K562 (cell line): Measurements from ENCODE around the gene PPM1G. TPM values are rescaled to one million over a fixed set of nuclear protein-coding genes. Genes with fewer than 3 reads are reported as not detected.
A peak's percentile ranks its signal among the peaks of the same experiment; 100 is the strongest.

ENCODE experiments used
- CBX1 ChIP-seq: sonication (generic); IDR thresholded peaks from 2 replicates; pipeline ENCODE4 v1.6.1; 2016; ENCODE audit warnings: antibody characterized with exemption, low read depth, mild to moderate bottlenecking
- DACH1 ChIP-seq: fragments of 450-650 bp; IDR thresholded peaks from 2 replicates; pipeline ENCODE4 v1.6.1; 2018; ENCODE audit not compliant: partially characterized antibody
- SAFB ChIP-seq: fragments of 200-400 bp; formaldehyde crosslinking; IDR thresholded peaks from 2 replicates; pipeline ENCODE4 v1.6.1; 2017; ENCODE audit warnings: low read depth, low read length, borderline replicate concordance
- ZBTB7A ChIP-seq: IDR thresholded peaks from 2 replicates; pipeline ENCODE4 v1.6.1; 2011; ENCODE audit warnings: low read depth, mild to moderate bottlenecking, low read length, moderate library complexity, borderline replicate concordance; ENCODE audit not compliant: control insufficient read depth
- ZC3H4 ChIP-seq: sonication (generic); formaldehyde crosslinking; IDR thresholded peaks from 2 replicates; pipeline ENCODE4 v1.9.0; 2021; ENCODE audit warnings: missing genetic modification reagents, borderline replicate concordance
- ZNF766 ChIP-seq: fragments of 200-800 bp; sonication (Bioruptor generic); conservative IDR thresholded peaks from 2 replicates; pipeline ENCODE4 v1.6.1; 2016; ENCODE audit warnings: missing genetic modification characterization, missing compliant biosample characterization
- polyA plus RNA-seq, 8 experiments: library from polyadenylated mRNA; depleted of rRNA in 4 of 8; stranded (reverse) in 5 of 8; unstranded in 3 of 8; fragments of >200 nt; fragmentation: Nextera tagmentation in 2 of 8; fragmentation: Illumina TruSeq in 1 of 8; extraction: Ambion mirVana in 2 of 8; extraction: Trizol in 1 of 8; gene quantifications; 2 replicates each; pipeline versions ENCODE4 v1.2.1 to v1.2.3, GENCODE V29; 2011 to 2014; ENCODE audit warnings: inconsistent platforms in 1 of 8, missing spikeins in 1 of 8
- total RNA-seq, 7 experiments: library from RNA; depleted of rRNA in 6 of 7; stranded (reverse); fragments of >200 nt in 6 of 7; fragmentation: Illumina TruSeq in 2 of 7; extraction: Trizol in 2 of 7; gene quantifications; 2 replicates each; pipeline versions ENCODE4 v1.2.1 to v1.2.3, GENCODE V29; 2011 to 2021; ENCODE audit warnings: low replicate concordance in 1 of 7
- TF ChIP-seq, protein P1 (sequence below): fragments of 450-650 bp; conservative IDR thresholded peaks from 2 replicates; pipeline ENCODE4 v1.6.1; 2016; ENCODE audit warnings: missing genetic modification characterization, low read depth, mild to moderate bottlenecking, control low read depth, missing compliant biosample characterization
- TF ChIP-seq, protein P2 (sequence below): IDR thresholded peaks from 2 replicates; pipeline ENCODE4 v1.6.1; 2012; ENCODE audit warnings: low read depth, low read length, improper control_type of control experiment, borderline replicate concordance
- TF ChIP-seq, protein P3 (sequence below): fragments of 450-650 bp; conservative IDR thresholded peaks from 2 replicates; pipeline ENCODE4 v1.6.1; 2016; ENCODE audit warnings: missing genetic modification characterization, low read depth, mild to moderate bottlenecking, missing compliant biosample characterization, moderate library complexity
- TF ChIP-seq, protein P4 (sequence below): fragments of 450-650 bp; IDR thresholded peaks from 2 replicates; pipeline ENCODE4 v1.6.1; 2016; ENCODE audit warnings: mild to moderate bottlenecking, moderate library complexity

The PPM1G gene
- total and polyA plus RNA-seq, 9 of the 15 experiments (the other 6 are each of a cell fraction or from before 2014, with no cell fraction given), result 61.7 to 230 (median 153) TPM

DNA sequence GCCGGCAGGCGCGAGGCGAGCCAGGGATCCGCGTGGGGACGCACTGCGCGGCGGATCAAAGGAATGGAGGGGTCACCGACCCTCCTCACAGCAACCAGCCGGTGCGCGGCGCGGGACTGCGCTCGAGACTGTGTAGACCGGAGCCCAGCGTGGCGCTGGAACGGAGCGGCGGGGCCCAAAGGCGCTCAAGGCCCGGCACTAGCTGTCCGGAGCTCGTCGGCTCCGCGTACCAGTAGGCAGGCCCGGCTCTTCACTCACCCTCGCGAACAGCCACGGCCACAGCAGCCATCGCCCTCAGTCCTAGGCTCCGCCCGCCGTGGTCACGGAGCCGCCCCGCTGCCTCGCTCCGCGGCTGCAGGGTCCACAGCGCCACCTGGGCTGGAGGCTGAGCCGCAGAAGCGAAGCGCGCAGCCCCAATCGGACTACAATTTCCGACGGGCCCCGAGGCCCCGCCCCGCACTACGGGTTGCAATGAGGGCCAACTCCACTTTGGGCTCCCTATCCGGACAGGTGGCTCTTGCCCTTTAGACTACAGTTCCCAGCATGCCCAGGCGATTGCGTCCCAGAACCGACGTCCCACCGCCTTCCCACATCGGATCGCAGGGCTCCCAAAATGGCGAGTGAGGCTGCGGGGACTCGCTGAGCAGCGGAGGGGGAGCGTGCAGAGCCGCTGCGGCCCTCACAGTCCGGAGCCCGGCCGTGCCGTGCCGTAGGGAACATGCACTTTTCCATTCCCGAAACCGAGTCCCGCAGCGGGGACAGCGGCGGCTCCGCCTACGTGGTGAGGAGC lies 39.2 kb downstream of the PPM1G start, which contains the start of the genes EIF2B4 and SNX17 (continued):
- TF ChIP-seq, protein P1, sequence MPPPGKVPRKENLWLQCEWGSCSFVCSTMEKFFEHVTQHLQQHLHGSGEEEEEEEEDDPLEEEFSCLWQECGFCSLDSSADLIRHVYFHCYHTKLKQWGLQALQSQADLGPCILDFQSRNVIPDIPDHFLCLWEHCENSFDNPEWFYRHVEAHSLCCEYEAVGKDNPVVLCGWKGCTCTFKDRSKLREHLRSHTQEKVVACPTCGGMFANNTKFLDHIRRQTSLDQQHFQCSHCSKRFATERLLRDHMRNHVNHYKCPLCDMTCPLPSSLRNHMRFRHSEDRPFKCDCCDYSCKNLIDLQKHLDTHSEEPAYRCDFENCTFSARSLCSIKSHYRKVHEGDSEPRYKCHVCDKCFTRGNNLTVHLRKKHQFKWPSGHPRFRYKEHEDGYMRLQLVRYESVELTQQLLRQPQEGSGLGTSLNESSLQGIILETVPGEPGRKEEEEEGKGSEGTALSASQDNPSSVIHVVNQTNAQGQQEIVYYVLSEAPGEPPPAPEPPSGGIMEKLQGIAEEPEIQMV (tag), result no peak
- TF ChIP-seq SAFB (peak; percentile 89), ZBTB7A (peak; percentile 72; the same call in 1 of the 2 replicates), CBX1 (no peak), ZC3H4 (no peak; the same call in 1 of the 2 replicates), ZNF766 (CRISPR knock-in tag) (peak; percentile 82), DACH1 (no peak)
- TF ChIP-seq, protein P2, sequence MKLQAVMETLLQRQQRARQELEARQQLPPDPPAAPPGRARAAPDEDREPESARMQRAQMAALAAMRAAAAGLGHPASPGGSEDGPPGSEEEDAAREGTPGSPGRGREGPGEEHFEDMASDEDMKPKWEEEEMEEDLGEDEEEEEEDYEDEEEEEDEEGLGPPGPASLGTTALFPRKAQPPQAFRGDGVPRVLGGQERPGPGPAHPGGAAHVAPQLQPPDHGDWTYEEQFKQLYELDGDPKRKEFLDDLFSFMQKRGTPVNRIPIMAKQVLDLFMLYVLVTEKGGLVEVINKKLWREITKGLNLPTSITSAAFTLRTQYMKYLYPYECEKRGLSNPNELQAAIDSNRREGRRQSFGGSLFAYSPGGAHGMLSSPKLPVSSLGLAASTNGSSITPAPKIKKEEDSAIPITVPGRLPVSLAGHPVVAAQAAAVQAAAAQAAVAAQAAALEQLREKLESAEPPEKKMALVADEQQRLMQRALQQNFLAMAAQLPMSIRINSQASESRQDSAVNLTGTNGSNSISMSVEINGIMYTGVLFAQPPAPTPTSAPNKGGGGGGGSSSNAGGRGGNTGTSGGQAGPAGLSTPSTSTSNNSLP, result 0 out of 2 replicates have a peak, but pooled peaks have one; percentile 45
- TF ChIP-seq, protein P3, sequence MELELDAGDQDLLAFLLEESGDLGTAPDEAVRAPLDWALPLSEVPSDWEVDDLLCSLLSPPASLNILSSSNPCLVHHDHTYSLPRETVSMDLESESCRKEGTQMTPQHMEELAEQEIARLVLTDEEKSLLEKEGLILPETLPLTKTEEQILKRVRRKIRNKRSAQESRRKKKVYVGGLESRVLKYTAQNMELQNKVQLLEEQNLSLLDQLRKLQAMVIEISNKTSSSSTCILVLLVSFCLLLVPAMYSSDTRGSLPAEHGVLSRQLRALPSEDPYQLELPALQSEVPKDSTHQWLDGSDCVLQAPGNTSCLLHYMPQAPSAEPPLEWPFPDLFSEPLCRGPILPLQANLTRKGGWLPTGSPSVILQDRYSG (tag), result no peak
- TF ChIP-seq, protein P4, sequence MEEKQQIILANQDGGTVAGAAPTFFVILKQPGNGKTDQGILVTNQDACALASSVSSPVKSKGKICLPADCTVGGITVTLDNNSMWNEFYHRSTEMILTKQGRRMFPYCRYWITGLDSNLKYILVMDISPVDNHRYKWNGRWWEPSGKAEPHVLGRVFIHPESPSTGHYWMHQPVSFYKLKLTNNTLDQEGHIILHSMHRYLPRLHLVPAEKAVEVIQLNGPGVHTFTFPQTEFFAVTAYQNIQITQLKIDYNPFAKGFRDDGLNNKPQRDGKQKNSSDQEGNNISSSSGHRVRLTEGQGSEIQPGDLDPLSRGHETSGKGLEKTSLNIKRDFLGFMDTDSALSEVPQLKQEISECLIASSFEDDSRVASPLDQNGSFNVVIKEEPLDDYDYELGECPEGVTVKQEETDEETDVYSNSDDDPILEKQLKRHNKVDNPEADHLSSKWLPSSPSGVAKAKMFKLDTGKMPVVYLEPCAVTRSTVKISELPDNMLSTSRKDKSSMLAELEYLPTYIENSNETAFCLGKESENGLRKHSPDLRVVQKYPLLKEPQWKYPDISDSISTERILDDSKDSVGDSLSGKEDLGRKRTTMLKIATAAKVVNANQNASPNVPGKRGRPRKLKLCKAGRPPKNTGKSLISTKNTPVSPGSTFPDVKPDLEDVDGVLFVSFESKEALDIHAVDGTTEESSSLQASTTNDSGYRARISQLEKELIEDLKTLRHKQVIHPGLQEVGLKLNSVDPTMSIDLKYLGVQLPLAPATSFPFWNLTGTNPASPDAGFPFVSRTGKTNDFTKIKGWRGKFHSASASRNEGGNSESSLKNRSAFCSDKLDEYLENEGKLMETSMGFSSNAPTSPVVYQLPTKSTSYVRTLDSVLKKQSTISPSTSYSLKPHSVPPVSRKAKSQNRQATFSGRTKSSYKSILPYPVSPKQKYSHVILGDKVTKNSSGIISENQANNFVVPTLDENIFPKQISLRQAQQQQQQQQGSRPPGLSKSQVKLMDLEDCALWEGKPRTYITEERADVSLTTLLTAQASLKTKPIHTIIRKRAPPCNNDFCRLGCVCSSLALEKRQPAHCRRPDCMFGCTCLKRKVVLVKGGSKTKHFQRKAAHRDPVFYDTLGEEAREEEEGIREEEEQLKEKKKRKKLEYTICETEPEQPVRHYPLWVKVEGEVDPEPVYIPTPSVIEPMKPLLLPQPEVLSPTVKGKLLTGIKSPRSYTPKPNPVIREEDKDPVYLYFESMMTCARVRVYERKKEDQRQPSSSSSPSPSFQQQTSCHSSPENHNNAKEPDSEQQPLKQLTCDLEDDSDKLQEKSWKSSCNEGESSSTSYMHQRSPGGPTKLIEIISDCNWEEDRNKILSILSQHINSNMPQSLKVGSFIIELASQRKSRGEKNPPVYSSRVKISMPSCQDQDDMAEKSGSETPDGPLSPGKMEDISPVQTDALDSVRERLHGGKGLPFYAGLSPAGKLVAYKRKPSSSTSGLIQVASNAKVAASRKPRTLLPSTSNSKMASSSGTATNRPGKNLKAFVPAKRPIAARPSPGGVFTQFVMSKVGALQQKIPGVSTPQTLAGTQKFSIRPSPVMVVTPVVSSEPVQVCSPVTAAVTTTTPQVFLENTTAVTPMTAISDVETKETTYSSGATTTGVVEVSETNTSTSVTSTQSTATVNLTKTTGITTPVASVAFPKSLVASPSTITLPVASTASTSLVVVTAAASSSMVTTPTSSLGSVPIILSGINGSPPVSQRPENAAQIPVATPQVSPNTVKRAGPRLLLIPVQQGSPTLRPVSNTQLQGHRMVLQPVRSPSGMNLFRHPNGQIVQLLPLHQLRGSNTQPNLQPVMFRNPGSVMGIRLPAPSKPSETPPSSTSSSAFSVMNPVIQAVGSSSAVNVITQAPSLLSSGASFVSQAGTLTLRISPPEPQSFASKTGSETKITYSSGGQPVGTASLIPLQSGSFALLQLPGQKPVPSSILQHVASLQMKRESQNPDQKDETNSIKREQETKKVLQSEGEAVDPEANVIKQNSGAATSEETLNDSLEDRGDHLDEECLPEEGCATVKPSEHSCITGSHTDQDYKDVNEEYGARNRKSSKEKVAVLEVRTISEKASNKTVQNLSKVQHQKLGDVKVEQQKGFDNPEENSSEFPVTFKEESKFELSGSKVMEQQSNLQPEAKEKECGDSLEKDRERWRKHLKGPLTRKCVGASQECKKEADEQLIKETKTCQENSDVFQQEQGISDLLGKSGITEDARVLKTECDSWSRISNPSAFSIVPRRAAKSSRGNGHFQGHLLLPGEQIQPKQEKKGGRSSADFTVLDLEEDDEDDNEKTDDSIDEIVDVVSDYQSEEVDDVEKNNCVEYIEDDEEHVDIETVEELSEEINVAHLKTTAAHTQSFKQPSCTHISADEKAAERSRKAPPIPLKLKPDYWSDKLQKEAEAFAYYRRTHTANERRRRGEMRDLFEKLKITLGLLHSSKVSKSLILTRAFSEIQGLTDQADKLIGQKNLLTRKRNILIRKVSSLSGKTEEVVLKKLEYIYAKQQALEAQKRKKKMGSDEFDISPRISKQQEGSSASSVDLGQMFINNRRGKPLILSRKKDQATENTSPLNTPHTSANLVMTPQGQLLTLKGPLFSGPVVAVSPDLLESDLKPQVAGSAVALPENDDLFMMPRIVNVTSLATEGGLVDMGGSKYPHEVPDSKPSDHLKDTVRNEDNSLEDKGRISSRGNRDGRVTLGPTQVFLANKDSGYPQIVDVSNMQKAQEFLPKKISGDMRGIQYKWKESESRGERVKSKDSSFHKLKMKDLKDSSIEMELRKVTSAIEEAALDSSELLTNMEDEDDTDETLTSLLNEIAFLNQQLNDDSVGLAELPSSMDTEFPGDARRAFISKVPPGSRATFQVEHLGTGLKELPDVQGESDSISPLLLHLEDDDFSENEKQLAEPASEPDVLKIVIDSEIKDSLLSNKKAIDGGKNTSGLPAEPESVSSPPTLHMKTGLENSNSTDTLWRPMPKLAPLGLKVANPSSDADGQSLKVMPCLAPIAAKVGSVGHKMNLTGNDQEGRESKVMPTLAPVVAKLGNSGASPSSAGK, result no peak
